Pancreas (tissue), 10 donors: ENCODE measurements around the gene NREP. TPM values are rescaled to one million over a fixed set of nuclear protein-coding genes. Genes with fewer than 3 reads are reported as not detected.

Source experiments
- ATAC-seq, 4 donors: fragments of 200-7000 bp; cut with Tn5 transposase; one replicate each; pipeline versions ENCODE4 v1.8.0 to v1.9.1; 2020; ENCODE audit warnings: mild to moderate bottlenecking in 4 of 4, moderate library complexity in 4 of 4
- DNase-seq, 6 donors: peaks; one replicate each; pipeline ENCODE4 v3.0.0-alpha.2; 2020
- FAIRE-seq: peaks from 2 replicates; lab custom pipeline; 2012; peaks lifted over from hg19 to GRCh38; lab: Jason Lieb, UNC
- H3K27ac ChIP-seq, 4 donors: fragments of 200-600 bp; sonication (generic); 1 replicate in 3 of 4; 2 replicates in 1 of 4; pipeline versions ENCODE4 v1.5.0 to v1.8.0; 2020
- H3K27me3 ChIP-seq, 4 donors: fragments of 200-600 bp; one replicate each; pipeline ENCODE4 v1.8.0; 2021
- H3K36me3 ChIP-seq, 3 donors: fragments of 200-600 bp; sonication (generic) in 1 of 3; one replicate each; pipeline versions ENCODE4 v1.5.0 to v1.8.0; 2020 to 2021
- H3K4me1 ChIP-seq, 3 donors: fragments of 200-600 bp; one replicate each; pipeline ENCODE4 v1.8.0; 2021
- H3K4me3 ChIP-seq, 4 donors: fragments of 200-600 bp; sonication (generic) in 2 of 4; one replicate each; pipeline versions ENCODE4 v1.5.0 to v1.8.0; 2020 to 2021
- H3K9me3 ChIP-seq, 4 donors: fragments of 200-600 bp; one replicate each; pipeline ENCODE4 v1.8.0; 2021
- WGBS, 2 donors: extraction: QIAGEN DNeasy Blood & Tissue Kit; methylation state at CpG; one replicate each; pipeline ENCODE4 v1.1.7; 2013; 5-methylcytosine and 5-hydroxymethylcytosine counted together
- intact Hi-C, 3 donors: fragments of 100-400 bp; cut with DNase I; formaldehyde crosslinking; loops; one replicate each; pipeline versions ENCODE4 v1.11.1 to v1.14.2; 2022
- polyA plus RNA-seq, 2 donors: library from polyadenylated mRNA; stranded (reverse); fragments of 200-250 nt; gene quantifications; one replicate each; pipeline ENCODE4 v1.2.3, GENCODE V29; 2013
- total RNA-seq, 6 donors: library from RNA; stranded (reverse); fragmentation: NEBNext Ultra II Directional in 4 of 6; extraction: Animal tissue kit (Norgen Biotek cat#: 25700) in 4 of 6; gene quantifications; one replicate each; pipeline versions ENCODE4 v1.2.1 to v1.2.4, GENCODE V29; 2021 to 2023
- TF ChIP-seq, protein P1 (sequence below), 4 donors: fragments of 200-600 bp; sonication (generic) in 3 of 4; IDR thresholded peaks; one replicate each; pipeline versions ENCODE4 v1.5.0 to v1.8.0; 2021; ENCODE audit warnings: antibody characterized with exemption in 4 of 4
- donor health status: healthy with polysubstance abuse.
- donor health status: DM: no; HTN: no; CAD: no; lungs with moderate emphysema.
- donor health status: DM: no; HTN: no; CAD: no.
- donor health status: control.
- donor health status: control.
- donor health status: Bipolar disorder and iron deficiency.
- donor health status: DM: yes; HTN: yes; CAD: no.
- donor health status: DM: no; HTN: no; CAD: no.
- donor health status: DM: no; HTN: no; CAD: no.
- donor health status: DM: yes; HTN: yes; CAD: no.

NREP gene
- total and polyA plus RNA-seq, 8 donors = 2.3 to 19.1 (median 5.0) TPM

DNA sequence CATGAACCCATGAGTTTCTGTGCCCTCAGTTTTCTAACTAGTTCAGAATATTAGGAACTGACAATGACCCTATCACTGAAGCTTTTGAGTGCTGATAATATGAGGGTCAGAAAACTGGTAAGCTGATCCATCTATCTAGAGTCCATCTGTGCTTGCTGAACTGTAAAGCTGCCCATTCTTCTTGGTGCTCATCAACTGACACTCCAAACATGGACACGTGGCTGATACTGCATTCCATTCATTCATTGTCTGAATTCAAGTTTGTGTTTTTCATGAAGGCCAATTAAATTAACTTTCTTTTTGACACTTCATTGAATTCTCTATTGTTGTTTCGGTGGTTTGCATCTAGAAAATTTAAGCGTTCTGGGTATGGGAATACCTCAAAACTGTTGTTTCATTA, 17.6 kb downstream of the NREP start:
- Histone ChIP-seq H3K9me3 (no peaks in the 10 kb centered on the region), H3K4me1 (peaks cover 7 to 14% (median 11%) of the 10 kb centered on the region in 3 donors), H3K4me3 (no peak overlapping the region), H3K36me3 (no peaks in the 10 kb centered on the region), H3K27me3 (no peaks in the 10 kb centered on the region), H3K27ac (no peak overlapping the region)
- no peak for FAIRE-seq
- ATAC-seq = no peak
- intact Hi-C loops = no loop called here
- WGBS, 2 donors = 83 to 93% methylated on average over 3 of the region's 3 CpGs
- TF ChIP-seq, protein P1, sequence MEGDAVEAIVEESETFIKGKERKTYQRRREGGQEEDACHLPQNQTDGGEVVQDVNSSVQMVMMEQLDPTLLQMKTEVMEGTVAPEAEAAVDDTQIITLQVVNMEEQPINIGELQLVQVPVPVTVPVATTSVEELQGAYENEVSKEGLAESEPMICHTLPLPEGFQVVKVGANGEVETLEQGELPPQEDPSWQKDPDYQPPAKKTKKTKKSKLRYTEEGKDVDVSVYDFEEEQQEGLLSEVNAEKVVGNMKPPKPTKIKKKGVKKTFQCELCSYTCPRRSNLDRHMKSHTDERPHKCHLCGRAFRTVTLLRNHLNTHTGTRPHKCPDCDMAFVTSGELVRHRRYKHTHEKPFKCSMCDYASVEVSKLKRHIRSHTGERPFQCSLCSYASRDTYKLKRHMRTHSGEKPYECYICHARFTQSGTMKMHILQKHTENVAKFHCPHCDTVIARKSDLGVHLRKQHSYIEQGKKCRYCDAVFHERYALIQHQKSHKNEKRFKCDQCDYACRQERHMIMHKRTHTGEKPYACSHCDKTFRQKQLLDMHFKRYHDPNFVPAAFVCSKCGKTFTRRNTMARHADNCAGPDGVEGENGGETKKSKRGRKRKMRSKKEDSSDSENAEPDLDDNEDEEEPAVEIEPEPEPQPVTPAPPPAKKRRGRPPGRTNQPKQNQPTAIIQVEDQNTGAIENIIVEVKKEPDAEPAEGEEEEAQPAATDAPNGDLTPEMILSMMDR (IDR thresholded peaks at IDR 0.05) = no peak
- DNase-seq = no peak

DNA sequence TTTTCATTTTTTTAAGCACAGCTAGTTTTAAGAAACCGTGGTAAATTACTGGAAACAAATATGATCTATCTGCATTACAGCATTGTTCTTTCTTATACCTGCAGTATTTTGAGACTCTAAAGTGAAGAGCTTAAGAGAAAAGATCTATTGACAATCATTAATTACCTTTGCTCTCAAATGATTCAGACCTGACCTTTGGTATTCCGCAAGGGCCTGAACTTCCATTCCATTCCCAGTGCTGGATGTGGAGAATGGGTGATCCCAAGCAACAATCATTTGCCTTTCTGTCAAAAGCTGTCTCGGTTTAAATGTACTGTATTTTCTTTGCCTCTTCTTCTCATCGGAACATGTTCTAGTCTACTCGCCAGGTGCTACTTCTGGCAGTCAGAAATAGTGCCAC, 18.9 kb downstream of the NREP start:
- FAIRE-seq = no peak
- intact Hi-C loops = no loop called here
- H3K36me3 ChIP-seq = no peaks in the 10 kb centered on the region
- H3K27ac ChIP-seq = no peak overlapping the region
- no peak for DNase-seq
- H3K27me3 ChIP-seq = no peaks in the 10 kb centered on the region
- WGBS, 2 donors = 89 to 91% methylated on average over 5 of the region's 5 CpGs
- no peak for ATAC-seq
- no peak overlapping the region for H3K4me3 ChIP-seq
- TF ChIP-seq, protein P1 (IDR thresholded peaks at IDR 0.05) = no peak
- H3K4me1 ChIP-seq = peaks cover 2 to 10% (median 7%) of the 10 kb centered on the region in 3 donors
- H3K9me3 ChIP-seq = no peaks in the 10 kb centered on the region

GRCh38 chr5:111737716-111738115, 19.3 kb downstream of the NREP start:
- no peak for ATAC-seq

GRCh38 chr5:111735583-111736270, 21.3 kb downstream of the NREP start:
- ATAC-seq (no peak), DNase-seq (no peak), FAIRE-seq (no peak)
- no peak overlapping the region for H3K27ac ChIP-seq
- no peaks in the 10 kb centered on the region for H3K9me3 ChIP-seq
- peaks cover 3 to 10% (median 8%) of the 10 kb centered on the region in 3 donors for H3K4me1 ChIP-seq
- TF ChIP-seq, protein P1 (IDR thresholded peaks at IDR 0.05) = no peak
- 85 to 87% methylated on average over 8 of the region's 8 CpGs for WGBS, 2 donors
- no peak overlapping the region for H3K4me3 ChIP-seq
- no peaks in the 10 kb centered on the region for H3K27me3 ChIP-seq
- H3K36me3 ChIP-seq = no peaks in the 10 kb centered on the region
- intact Hi-C loops = no loop called here

More at GRCh38 chr5:111737716-111738115, 19.3 kb downstream of the NREP start:
- no peaks in the 10 kb centered on the region for H3K36me3 ChIP-seq
- peaks cover 0 to 8% (median 4%) of the 10 kb centered on the region in 3 donors for H3K4me1 ChIP-seq
- no peak for DNase-seq
- H3K27me3 ChIP-seq = no peaks in the 10 kb centered on the region
- TF ChIP-seq, protein P1 (IDR thresholded peaks at IDR 0.05) = no peak
- intact Hi-C loops = no loop called here
- no peak overlapping the region for H3K27ac ChIP-seq
- 3 to 7% methylated on average over 1 of the region's 1 CpG for WGBS, 2 donors
- no peak overlapping the region for H3K4me3 ChIP-seq
- no peak for FAIRE-seq
- no peaks in the 10 kb centered on the region for H3K9me3 ChIP-seq

- DNase-seq = no peak
- Histone ChIP-seq H3K27ac (no peak overlapping the region), H3K4me1 (peaks cover 4 to 12% (median 8%) of the 10 kb centered on the region in 3 donors), H3K9me3 (no peaks in the 10 kb centered on the region), H3K36me3 (no peaks in the 10 kb centered on the region), H3K4me3 (no peak overlapping the region), H3K27me3 (no peaks in the 10 kb centered on the region)
- intact Hi-C loops = no loop called here
- WGBS, 2 donors = 39 to 42% methylated on average over 3 of the region's 3 CpGs
- no peak for FAIRE-seq
- TF ChIP-seq, protein P1 (IDR thresholded peaks at IDR 0.05) = no peak
- ATAC-seq = no peak
Observed at GRCh38 chr5:111734597-111734996, 22.4 kb downstream of the NREP start.
